SH-SY5Y (cell line): ENCODE results near the gene CLDN18.

ENCODE experiments used
- GATA2 ChIP-seq: IDR thresholded peaks from 2 replicates; pipeline ENCODE4 v1.6.1; 2011; ENCODE audit warnings: mild to moderate bottlenecking, low read depth, low read length
- GATA3 ChIP-seq: IDR thresholded peaks from 2 replicates; pipeline ENCODE4 v1.6.1; 2011; ENCODE audit warnings: low read depth, mild to moderate bottlenecking, low read length, moderate library complexity

CLDN18 gene

DNA sequence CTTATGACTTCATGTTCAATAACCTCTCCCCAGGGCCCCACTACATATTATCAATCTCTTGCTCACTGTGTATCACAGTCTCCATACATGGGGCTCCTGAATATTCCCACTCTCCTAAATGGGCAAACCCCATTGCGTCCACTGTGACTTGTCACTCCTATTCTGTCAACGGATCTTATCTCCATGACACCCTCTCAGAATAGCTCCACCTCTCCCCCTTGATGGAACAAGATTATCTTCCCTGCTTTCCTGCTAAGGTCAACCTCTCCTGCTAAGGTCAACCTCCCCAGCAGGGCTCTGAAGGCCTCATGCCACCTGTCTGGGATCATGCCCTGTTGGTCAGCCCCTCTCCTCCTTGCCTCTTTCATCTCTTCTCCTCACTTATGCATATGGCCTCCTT lies 1.8 kb downstream of the CLDN18 start:
- TF ChIP-seq GATA3 (no peak), GATA2 (no peak)

DNA sequence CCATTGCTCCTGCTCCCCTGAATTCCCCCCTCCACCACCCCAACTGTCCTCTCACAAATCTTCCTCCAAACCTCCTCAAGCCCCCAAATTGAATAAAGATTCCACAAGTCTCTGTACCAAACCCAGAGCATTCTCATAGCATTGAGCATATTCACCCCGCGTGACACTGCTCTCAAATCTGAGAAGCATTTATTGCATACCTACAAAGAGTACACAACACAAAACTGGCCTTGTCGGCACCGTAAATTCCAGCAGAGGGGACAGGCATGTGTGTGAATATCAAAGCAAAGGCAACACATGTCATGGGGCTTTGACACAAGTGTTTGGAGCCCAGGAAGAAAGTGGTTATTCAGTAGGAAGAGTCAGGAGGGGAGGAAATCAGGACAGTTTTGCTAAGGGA lies 2.6 kb downstream of the CLDN18 start:
- TF ChIP-seq GATA2 = no peak
- no peak for TF ChIP-seq GATA3

DNA sequence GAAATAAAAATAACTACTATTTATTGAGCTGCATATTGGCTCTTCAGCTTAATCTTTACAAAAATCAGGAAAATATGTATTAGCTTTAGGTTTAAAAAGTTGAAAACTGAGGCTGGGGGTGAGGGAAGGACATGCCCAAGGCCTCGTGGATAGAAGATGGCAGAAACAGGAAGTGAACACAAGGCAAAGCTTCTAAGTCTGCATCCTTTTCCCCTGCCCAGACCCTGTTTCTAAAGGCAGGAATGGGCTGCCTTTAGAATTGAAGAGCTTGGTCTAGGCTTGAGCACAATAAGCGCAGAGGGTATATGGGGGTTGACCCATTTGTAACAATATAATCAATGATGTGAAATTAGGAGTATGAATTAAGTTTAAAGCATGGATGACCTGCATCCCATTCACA lies 6.1 kb downstream of the CLDN18 start:
- TF ChIP-seq GATA2 (no peak), GATA3 (no peak)

DNA sequence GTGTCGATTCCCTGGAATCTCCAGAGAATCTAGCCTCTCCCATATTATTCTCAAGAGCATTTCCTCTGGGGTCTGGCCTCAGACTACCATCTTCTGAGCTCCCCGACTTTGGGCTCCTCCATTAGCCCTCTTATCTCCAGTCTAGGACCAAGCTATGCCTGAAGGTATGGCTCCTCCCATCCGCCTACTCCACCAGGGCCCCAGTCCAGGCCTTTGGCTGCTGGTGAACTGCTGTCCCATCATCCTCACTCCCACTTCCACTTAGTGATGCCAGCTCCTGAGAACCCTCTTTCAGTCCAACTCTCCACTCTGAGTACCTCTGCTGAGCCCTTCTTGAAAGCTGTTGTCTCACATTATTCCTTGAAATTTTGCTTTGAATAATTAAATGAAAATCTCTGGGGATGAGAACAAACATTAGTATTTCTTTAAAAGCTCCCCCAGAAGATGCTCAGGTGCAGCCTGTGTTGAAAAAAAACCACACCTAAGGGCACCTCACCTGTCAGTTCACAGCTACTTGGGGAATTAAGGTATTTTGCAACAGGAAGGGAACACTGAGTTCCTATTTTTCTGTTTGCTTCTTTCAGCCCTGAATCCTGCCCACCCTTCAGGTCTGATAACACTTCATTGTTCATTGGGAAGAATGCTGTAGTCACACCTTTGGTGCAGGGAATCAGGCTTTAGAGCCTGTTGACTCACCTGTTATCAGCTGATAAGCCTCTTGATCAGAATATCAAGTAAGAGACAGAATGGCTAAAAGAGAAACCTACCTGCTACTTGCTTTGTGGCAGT lies 9.5 kb downstream of the CLDN18 start:
- no peak for TF ChIP-seq GATA2
- TF ChIP-seq GATA3 = no peak

DNA sequence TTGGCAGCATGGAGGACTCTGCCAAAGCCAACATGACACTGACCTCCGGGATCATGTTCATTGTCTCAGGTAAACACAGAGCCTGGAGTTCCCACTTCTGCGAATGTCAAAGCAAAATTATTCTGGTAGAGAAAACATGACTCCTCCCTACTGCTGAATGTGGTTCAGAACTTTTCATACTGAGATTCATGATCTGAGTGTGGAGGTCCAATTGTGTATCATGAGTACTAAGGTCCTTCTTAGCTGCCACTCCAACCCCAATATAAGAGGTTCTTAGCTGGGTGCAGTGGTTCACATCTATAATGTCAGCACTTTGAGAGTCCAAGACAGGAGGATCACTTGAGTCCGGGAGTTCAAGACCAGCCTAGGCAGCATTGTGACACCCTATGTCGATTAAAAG lies 13.8 kb downstream of the CLDN18 start:
- TF ChIP-seq GATA2 (no peak), GATA3 (no peak)

DNA sequence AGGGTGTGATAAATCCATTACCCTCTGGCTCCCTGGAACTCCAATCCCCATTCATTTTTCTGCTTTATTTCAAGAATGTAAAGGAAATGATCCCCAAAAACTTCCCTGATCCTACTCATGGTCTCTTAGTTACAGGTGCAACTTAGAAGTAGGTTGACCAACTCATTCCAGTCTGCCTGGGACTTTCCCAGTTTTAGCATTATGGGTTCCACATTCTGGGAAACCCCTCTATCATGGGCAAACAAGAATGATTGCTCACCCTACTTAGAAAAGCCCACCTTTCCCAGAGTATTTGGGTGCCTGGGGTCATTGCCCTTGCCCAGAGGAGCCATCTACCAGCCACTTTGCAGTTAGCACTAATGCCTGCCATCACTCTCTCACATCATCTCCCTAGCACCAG lies 15.6 kb downstream of the CLDN18 start:
- TF ChIP-seq GATA3 (no peak), GATA2 (no peak)

DNA sequence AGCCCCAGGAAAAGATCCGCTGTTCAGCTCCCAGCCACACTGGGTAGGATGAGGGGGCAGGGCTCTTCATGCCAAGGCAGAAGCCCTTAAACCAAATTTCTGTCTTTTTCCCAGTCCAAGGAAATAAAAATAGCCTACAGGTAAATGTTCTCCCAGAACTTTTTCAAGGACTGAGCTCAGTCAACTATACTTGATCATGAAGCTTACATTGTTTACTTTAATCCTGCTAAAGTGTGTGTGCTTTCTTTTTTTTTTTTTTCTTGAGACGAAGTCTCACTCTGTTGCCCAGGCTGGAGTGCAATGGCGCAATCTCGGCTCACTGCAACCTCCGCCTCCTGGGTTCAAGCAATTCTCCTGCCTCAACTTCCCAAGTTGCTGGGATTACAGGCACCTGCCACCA lies 17.9 kb downstream of the CLDN18 start:
- TF ChIP-seq GATA2 = no peak
- TF ChIP-seq GATA3 = no peak

DNA sequence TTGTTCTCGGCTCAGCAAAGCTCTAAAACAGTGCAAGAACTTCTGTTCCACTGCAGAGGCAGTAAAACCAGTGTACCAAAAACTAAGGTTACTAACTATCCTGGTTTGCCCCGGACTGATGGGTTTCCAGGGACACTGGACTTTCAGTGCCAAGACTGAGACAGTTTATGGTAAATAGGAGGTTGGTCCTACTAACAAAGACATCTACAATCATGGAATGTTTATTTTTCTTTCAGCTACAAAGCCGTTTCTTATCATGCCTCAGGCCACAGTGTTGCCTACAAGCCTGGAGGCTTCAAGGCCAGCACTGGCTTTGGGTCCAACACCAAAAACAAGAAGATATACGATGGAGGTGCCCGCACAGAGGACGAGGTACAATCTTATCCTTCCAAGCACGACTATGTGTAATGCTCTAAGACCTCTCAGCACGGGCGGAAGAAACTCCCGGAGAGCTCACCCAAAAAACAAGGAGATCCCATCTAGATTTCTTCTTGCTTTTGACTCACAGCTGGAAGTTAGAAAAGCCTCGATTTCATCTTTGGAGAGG lies 20.8 kb downstream of the CLDN18 start:
- TF ChIP-seq GATA2 (no peak), GATA3 (no peak)

DNA sequence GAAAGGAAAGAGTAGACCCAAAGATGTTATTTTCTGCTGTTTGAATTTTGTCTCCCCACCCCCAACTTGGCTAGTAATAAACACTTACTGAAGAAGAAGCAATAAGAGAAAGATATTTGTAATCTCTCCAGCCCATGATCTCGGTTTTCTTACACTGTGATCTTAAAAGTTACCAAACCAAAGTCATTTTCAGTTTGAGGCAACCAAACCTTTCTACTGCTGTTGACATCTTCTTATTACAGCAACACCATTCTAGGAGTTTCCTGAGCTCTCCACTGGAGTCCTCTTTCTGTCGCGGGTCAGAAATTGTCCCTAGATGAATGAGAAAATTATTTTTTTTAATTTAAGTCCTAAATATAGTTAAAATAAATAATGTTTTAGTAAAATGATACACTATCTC lies 21.6 kb downstream of the CLDN18 start:
- TF ChIP-seq GATA2 = no peak
- no peak for TF ChIP-seq GATA3

DNA sequence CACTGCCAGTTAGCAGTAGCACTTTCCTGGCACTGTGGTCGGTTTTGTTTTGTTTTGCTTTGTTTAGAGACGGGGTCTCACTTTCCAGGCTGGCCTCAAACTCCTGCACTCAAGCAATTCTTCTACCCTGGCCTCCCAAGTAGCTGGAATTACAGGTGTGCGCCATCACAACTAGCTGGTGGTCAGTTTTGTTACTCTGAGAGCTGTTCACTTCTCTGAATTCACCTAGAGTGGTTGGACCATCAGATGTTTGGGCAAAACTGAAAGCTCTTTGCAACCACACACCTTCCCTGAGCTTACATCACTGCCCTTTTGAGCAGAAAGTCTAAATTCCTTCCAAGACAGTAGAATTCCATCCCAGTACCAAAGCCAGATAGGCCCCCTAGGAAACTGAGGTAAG lies 22.6 kb downstream of the CLDN18 start:
- TF ChIP-seq GATA2 = no peak
- TF ChIP-seq GATA3 = no peak

DNA sequence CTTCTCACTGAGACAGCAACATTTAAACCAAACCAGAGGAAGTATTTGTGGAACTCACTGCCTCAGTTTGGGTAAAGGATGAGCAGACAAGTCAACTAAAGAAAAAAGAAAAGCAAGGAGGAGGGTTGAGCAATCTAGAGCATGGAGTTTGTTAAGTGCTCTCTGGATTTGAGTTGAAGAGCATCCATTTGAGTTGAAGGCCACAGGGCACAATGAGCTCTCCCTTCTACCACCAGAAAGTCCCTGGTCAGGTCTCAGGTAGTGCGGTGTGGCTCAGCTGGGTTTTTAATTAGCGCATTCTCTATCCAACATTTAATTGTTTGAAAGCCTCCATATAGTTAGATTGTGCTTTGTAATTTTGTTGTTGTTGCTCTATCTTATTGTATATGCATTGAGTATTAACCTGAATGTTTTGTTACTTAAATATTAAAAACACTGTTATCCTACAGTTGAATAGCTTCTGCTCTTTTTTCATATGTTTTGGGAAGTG lies 23.3 kb downstream of the CLDN18 start:
- no peak for TF ChIP-seq GATA2
- TF ChIP-seq GATA3 = no peak

DNA sequence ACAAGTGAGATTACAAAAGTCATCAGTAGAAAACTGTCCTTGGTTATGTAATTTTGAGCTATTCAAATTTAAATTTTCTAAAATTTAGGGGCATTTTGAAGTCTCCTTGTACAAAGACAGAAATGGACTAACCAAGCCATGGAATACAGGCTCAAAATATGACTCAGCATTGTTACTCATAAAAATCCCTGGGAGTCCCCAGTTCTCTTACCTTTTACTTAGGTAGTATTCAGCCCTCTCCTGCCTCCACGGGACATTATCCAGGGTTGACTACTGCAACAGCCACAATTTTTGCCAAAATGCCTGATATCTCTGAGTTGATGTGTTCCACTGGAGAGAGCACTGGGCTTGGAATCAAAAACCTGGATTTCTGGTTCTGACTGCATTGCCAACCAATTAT lies 25.0 kb downstream of the CLDN18 start:
- TF ChIP-seq GATA3 (no peak), GATA2 (no peak)

DNA sequence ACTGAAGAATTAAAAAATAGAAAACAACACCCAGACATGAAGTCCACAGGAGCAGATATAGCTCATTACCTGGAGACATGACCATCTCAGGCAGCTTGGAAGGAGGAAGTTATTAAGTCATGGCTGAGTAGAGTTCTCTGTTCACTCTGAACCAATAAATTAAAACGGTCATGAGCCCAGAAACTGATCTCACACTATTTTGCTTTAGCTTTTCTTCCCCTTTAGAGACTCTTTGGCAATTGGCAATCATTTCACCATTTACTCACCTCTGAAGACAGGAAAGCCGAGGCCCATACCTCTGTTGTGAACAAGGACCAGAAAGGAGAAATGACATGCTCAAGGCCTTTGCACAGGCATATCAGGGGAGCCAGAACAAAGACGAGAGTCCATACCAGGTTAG lies 26.6 kb downstream of the CLDN18 start:
- no peak for TF ChIP-seq GATA2
- no peak for TF ChIP-seq GATA3

DNA sequence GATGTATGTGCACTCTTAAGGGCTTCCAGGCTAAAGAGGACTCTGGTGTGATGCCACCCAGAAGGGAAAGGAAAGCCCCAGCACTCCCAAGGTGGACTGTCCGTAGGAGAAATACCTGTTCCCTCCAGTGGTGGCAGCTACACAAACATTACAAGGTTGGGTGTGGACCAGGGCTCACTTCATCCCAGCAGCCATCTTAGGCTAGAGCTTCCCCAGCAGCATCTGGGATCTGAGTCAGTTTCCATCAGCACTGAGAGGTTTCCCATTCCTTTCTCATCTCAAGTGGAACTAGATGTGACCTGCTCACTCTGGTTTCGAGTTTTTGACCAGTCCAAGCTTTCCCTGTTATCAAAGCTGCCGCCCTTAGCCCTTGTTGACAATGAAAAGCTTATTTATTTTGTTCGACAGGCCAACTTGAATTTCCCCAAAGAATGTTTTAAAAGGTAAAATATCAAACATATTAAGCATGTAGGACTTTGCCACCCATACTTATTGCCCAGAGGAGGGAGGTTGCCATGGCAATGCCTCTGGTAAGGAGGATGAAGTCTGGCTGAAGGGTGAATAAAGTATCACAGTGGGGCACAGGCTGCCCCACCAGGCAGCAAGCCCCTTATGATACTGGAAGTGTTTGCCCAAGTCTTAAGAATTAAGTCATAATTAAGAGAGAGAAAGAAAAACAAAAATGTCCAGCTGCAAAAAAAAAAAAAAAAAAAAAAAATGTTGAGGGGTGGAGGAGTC lies 28.9 kb downstream of the CLDN18 start:
- no peak for TF ChIP-seq GATA2
- no peak for TF ChIP-seq GATA3

DNA sequence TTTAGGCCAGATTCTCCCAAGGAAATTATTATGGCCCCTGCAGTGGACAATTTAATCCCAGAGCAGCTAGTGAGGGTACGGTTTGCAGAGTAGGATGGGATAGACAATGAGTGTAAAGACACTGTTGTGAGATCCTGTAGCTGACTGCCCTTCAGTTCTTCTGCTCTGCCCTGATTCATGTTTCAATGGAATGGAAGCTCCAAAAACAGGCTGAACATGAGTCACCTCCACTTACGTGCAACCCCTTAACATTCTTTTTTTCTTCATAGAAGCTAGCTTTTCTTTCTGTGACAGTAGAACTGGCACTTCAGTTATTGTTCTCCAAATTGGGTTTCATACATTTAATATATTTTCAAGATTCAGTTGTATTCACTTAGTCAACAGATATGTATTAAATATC lies 32.1 kb downstream of the CLDN18 start:
- TF ChIP-seq GATA3 = no peak
- TF ChIP-seq GATA2 = no peak
